Activated T-cell treated with anti-CD3 and anti-CD28 coated beads, Interleukin-2, amount 50 U/mL, for 1 hour (primary cell): ENCODE data around the gene SRSF3.
"Not testable (repeated sequence)": the region's sequence is repeated elsewhere in the genome, so short reads cannot be mapped to it uniquely, and the experiment has no call there.

ENCODE experiments used
- DNase-seq: peaks from one replicate; pipeline ENCODE4 v3.0.0-alpha.2; 2020

SRSF3 gene

DNA sequence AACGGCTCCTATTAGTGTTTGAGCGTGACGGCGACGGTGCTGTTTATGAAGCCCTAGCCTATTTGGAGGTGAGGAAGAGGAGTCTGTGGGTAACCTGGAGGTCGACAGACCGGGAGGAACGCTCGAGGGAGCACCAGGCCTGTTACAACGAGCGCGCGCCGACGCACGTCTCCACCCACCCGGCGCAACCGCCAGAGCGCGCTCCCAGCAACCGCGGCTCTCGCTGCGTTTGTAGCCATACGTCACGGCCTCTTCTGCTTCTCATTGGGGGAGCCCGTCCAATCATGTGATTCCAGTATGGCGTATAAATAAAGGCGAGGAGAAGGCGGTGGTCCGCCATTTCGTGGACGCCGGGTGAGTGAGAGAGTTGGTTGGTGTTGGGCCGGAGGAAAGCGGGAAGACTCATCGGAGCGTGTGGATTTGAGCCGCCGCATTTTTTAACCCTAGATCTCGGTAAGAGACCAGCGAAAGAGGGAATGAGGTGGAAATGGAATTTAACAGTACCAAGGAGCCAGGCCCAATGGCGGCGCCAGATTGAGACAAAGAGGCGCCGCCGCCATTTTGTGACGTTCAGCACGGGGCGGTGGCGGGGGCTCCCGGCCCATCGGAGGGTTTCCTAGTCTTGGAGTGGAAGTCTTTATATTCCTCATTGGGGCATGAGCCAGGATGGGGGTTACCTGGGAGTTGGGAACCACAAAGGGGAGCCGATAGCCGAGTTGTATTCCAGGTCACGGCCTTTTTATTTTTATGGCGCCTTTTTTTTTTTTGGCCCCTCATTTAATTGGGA lies at the start of gene SRSF3:
Gene SRSF3, plus strand, starts transcription at position 334 of the 787 bp plus-strand sequence. CDS start 2,401 bp downstream, outside the sequence.
- peak; percentile 90 for DNase-seq

DNA sequence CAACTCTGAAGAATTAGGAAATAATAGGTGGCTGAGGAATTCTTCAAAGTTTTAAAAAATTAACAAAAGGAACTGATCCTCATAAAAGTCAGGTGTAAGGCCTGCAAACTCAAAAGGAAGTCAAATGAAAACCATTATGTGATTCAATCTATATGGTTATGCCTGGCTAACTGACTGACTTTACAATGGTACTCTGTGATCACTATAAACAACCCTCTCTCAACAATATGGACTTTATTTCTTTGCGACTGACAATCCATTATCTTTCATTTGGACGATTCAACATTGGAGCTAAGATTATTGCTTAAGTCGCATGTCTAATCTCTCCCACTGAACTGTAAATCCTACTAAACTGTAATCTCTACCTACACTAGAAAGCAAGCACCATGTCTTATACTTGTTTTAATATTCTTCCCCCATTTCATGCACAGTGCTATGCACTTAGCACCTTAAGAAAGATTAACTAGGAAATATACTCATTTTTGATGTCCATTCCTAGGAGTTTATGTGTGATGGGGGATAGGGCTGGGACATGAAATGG lies 48.3 kb upstream of the SRSF3 start:
- DNase-seq, result no peak

DNA sequence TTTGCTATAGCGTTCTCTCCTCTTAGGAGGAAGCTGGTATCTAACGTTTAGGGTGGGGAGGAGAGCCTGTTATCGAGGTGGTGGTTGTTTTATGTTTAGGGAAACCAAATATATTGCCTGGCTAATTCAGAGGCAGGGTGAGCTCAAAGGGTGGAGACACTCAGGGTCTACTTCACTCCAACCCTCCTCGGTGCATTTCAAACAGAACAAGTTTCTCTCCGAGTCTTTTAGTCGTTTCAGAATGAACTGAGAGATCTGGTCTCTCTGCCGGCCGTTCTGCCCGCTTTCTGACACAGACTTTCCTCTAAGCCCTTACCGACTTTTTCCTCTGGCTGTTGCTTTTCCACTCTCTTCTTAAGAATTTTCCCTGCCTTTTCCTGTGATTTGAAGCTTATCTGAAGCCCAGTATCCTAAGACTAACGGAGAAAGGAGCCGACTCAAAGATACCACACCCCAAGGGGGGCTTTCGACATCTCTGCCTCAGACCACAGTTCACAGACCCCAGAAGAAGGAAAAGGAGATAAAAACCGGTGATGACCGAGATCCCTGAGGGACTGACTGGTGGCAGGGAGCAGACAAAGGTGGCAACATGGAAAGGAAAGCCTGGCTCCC lies 47.7 kb upstream of the SRSF3 start:
- peak; percentile 38 for DNase-seq

DNA sequence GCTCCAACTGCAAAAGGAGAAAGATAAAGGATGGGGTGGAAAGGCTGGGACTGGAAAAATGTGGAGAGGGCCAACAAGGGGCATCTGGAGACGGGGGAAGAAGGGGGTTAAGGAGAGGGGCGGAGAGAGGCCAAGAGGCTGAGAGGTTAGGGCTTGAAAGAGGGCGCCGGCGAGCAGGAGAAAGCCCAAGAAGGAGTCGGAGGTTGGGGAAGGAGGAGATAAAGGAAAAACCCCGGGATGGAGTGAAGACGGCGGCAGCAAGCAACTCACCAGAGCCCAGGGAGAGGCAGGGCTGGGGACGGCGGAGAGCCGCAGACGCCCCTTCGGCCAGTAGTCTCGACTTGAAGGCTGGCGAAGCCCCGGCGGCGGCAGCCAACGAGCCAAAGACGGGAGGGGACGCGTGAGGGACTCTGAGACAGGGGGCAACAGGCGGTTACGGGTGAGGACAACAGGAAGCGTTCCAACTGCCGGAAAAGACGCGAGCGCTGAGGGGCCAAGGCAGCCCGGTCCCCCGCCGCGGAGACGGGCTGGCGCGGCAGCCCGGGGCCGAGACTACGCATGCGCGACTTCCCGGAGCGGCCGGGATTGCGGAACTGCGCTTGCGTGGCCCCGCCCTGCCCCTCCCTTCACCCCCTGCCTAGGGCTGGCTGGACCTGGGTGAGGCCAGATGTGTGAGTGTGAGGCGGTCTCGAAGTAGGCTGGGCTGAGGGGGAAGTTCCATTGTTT lies 47.1 kb upstream of the SRSF3 start, which contains the start of gene STK38:
Gene STK38, minus strand, starts transcription at position 560 of the 726 bp plus-strand sequence. CDS start 7,277 bp downstream, outside the sequence.
- DNase-seq, result peak; percentile 97

DNA sequence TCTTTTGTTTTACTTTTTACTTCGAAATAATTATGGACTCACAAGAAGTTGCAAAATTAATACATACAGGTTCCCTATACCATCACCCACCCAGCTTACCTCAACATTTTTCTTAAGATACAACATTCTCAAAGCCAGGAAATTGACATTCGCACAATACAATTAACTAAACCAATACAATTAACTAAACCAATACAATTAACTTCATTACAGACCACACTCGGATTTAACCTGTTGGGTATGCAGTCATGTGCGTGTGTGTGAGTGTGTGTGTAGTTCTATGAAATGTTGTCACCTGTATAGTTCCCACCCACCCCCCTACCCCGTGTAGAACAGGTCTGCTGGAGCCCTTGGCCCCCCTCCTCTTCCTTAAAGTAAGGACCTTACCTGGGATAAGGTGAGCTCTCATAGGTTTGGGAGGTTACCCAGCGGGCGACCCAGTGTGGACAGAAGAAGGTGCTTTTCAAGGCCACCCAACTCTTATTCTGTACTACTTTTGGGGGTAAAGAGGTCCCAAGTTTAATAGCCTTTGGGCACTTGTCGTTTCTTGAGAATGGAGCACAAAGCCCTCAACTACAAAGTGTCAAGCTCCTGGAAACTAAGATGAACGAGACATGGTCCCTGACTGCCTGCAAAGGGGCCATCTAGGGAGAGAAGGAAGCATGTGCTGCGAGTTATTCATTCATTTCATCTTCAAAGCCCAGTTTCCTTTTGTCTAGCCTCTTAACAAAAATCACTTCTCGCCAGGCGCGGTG lies 46.3 kb upstream of the SRSF3 start:
- no peak for DNase-seq

DNA sequence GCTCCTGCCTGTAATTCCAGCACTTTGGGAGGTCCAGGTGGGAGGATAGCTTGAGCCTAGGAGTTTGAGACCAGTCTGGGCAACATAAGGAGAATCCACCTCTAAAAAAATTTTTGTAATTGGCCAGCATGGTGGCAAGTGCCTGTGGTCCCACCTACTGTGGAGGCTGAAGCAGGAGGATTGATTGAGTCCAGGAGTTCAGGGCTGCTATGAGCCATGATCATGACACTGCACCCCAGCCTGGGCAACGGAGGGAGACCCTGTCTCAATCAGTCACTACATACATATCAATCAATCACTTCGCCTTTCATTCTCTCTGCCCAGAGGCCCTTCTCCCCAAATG lies 45.8 kb upstream of the SRSF3 start:
- DNase-seq, result no peak

DNA sequence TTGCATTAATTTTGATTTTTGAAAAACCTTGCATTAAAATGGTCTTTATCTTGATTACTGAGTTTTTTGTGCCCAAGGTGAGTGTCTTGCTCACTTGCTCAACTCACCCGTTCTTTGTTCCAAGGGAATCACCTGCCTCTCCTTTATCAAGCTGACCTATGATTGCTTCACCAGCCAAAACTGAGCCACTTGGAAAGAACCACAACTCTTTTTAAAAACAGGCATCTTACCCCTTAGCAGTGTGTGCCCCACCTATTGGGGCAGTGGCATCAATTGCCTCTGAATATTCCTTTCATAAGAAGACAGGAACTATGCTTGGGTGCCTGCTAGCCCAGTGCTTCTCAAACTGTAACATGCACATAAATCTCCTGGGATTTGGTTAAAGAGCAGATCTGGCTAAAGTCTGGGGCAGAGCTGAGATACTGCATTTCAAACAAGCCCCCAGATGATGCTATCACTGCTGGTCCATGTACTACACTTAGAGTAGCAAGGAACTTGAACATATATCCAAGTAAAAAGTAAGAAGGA lies 43.6 kb upstream of the SRSF3 start:
- no peak for DNase-seq

DNA sequence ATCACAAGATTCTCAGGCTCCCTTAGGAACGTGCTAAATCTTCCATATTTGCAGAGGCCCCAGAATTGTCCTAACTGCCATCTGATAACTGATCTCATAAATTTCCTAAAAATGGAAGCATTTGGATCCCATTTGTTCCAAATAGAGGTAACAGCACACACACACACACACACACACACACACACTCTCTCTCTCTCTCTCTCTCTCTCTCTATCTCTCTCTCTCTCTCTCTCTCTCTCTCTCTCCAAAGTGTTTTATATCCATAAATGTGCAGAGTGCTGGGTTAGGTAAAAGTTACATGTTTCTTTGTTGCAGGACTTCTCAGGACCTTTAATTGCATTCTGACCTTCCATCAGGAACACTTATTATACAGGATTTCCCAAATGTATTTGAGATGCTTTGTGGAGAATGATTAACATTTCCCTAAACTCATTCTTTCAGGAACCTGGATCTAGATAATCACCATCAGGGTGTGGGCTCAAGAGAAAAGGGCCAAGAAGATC lies 38.4 kb upstream of the SRSF3 start:
- no peak for DNase-seq

DNA sequence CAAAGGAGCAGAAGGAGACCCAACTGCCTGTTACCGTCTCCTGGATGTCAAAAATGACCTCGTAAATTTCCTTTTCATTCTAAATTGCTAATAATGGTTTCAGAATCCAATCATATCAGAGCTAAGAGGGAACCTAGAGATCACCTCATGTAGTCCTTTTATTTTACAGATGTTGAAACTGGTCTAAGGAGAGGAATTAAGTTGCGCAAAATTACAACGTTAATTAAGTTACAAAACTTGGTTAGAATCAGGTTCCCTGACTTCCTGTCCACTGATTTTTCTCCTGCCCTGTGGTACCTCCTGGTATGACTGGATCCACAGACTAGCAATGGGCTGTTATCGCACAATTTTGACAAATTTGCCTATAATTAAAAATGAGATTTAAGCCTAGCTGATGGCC lies 37.9 kb upstream of the SRSF3 start:
- DNase-seq, result no peak

DNA sequence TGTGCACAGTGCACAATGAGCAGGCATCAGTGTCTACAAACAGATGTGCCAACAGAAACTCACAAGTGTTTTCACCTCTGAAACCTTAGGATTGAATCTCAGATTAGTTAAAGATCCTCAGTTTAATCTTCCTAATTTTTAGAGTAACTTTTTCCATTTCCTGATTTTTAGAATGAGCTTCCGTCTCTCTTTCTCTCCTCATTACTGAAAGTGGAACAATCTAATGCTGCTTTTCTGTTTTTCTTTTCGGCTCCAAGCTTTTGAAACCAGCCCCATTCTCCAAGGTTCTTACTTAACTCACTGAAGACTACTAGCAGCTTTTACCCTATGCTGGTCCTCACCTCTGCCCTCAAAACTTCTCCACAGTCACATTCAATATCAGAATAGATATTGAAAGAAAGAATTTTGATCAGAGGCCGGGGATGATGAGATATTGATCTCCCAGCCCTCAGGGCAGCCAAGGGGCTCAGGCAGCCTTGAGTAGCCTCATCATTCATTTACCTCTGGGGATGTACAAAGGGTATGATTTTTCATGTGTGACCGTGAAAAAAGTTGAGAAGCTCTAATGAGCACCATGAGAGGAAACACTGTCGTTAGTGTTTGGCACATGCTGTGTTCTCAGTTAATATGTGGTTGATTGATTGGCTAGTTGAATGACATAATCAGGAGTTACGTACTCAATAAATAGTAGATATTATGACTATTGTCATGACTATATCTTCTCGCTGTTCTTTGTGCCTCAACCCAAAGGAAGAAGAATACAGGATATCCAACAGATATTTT lies 35.0 kb upstream of the SRSF3 start:
- DNase-seq, result no peak

DNA sequence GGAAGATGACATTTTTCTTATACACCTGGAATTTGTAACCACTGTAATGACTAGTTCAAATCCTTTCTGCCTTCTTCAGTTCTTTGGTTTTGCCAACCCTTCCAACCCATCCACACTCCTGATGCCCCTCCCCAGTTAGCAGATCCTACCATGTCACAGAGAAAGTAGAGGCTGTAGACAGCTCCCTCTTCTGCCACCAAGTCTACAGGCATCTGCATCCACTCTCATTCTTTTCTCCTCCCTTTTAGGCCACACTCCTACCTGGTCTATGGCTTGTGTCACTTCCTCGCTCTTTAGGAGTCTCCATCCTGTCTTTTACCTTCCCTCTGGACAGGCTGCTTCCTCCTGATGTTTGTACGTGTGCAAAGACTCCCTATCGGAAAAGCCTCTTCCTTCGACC lies 33.3 kb upstream of the SRSF3 start:
- DNase-seq, result no peak

DNA sequence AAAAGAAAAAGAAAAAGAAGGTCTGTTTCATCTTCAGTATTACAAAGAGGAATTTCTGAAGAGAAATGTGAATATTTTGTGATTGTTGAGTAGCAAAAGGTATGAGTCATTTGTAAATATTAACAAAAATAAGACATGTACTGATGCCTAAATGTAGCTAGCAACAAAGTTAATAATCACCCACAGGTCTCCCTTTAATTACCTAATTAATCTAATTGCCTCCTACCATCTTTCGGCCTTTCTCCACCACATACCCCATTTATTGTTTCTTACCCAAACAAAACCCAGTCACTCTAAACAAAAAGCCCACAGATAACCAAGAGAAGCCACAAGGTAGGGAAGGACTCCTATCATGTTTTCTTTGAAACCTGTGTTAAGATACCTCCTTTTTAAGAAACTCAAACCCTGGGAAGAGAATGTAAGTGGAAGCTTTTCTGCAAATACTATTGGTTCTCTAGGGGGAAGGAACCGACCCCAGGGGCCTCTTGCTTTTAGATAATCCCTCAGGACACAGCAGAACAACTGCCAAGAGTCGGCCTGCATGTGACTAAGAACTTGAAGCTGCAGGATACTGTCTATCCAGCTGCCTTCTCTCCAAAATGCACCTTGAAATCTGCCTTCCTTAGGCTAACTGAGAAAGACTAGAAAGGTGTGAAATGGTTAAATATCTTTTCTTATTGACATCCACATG lies 30.8 kb upstream of the SRSF3 start:
- no peak for DNase-seq

DNA sequence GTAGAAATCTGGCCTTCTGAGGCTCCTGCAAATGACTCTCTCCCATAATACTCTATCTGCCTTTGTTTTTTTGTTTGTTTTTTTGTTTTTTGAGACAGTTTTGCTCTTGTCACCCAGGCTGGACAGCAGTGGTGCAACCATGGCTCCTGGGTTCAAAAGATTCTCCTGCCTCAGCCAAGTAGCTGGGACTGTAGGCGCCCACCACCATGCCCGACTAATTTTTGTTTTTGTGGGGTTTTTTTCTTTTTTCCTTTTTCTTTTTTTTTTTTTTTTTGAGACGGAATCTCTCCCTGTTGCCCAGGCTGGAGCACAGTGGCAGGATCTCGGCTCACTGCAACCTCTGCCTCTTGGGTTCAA lies 30.3 kb upstream of the SRSF3 start:
- DNase-seq, result no peak

DNA sequence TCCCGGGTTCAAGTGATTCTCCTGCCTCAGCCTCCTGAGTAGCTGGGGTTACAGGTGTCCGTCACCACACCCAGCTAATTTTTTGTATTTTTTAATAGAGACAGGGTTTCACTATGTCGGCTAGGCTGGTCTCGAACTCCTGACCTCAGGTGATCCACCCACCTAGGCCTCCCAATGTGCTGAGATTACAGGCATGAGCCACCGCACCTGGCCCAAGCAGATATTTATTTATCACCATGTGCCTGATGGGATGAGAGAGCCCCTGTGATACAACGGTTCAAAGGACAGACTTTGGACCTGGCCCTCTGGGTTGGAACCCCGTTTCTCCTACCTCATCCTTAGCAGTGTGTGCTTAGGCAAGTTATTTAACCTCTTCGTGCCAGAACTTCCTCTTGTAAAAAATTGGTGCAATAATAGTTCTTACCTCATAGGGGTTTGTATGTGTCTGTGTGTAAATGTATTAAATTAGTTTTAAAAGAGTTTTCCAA lies 27.7 kb upstream of the SRSF3 start:
- DNase-seq, result no peak

DNA sequence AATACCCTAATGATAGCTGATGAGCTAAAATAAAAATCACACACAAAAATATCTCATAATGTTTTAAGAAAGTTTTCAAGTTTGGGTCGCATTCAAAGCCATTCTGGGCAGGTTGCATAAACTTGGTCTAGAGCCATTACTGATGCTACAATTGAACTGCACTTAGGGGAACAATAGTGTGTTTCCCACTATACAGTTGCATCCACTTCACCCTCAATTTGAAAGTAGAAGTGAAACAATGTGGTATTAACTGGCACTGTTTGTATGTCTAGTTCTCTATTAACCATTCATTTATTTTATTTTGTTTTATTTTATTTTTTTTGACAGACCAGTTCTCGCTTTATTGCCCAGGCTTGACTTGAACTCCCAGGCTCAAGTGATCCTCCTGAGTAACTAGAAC lies 23.9 kb upstream of the SRSF3 start:
- DNase-seq, result no peak

DNA sequence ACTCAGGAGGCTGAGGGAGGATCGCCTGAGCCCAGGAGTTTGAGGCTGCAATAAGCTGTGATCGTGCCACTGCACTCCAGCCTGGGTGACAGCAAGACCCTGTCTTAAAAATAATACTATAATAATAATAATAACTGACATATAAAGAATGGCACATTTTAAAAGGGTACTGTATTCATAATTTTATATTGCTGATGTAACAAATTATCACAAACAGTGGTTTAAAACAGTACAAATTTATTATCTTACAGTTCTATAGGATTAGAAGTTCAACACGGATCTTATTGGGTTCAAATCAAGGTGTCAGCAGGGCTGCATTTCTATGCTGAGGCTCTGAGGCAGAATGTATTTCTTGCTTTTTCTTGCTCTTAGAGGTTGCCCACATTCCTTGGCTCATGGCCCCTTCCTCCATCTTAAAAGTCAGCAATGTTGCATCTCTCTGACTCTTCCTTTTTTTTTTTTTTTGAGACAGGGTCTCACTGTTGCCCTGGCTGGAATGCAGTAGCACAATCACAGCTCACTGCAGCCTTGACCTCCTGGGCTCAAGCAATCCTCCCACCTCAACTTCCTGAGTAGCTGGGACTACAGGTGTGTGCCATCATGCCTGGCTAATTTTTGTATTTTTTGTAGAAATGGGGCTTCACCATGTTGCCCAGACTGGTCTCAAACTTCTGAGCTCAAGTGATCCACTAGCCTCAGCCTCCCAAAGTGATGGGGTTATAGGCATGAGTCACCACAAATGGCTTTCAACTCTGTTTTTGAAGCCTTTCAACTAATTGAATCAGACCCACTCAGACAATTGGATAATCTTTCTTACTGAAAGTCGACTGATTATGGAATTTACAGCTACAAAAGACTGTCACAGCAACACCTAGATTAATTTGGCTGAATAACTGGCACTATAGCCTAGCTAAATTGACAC lies 22.8 kb upstream of the SRSF3 start:
- DNase-seq, result no peak

DNA sequence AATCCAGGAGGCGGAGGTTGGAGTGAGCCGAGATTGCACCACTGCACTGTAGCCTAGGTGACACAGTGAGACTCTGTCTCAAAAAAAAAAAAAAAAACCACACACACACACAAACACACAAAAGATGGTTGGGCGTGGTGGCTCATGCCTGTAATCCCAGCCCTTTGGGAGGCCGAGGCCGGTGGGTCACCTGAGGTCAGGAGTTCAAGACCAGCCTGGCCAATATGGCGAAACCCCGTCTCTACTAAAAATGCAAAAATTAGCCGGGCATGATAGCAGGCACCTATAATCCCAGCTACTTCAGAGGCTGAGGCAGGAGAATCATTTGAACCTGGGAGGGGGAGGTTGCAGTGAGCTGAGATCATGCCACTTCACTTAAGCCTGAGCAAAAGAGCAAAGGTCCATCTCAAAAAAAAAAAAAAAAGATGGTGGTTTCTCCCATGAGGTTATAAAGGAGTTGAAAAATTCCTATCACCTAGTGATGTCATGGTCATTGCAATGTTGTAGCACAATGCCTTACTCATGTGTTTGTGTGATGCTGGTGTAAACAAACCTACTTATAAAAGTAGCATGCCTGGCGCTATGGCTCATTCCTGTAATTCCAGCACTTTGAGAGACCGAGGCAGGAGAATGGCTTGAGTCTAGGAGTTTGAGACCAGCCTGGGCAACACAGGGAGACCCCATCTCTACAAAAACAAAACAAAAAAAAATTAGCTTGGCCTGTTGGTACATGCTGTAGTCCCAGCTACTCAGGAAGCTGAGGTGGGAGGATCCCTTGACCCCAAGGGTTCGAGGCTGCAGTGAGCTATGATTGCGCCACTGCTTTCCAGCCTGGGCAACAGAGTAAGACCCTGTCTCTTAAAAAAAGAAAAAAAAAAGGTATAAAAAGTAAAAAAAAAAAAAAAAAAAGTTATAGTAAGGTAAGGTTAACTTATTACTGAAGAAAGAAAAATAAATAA lies 21.5 kb upstream of the SRSF3 start:
- DNase-seq, result not testable (repeated sequence)

DNA sequence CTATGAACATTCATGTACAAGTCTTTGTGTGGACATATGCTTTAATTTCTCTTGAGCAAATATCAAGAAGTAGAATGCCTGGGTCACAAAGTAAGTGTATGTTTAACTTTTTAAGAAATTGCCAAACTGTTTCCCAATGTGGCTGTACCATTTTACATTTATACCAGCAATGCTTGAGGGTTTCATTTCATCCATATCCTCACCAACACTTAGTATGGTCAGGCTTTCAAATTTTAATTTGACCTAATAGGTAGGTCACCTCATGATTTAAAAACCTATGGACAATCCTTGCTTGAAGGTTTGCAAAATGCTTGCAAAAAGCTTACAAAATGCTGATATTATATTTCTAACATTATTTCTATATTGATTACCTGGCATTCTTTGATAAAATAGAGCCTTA lies 19.5 kb upstream of the SRSF3 start:
- no peak for DNase-seq

DNA sequence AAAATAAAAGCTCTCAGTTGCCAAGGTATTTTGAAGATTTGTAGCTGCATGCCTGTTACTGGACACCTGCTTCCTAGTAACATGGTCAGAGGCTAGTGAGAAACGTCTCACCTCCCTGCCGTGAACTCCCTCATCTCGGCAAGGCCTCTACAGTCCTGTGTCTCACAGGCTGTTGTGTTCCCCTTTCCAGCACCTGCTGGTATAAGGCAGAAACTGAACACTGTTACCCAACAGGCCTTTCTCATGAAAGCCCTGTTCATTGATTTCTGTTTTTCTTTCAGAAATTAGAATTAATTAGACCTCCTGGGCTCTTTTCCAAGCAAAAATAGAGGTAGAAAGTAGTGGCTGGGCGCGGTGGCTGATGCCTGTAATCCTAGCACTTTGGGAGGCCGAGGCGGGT lies 17.6 kb upstream of the SRSF3 start:
- no peak for DNase-seq
